ENCODE results near the gene HMG20B.
A peak's percentile ranks its signal among the peaks of the same experiment; 100 is the strongest.

HMG20B gene

DNA sequence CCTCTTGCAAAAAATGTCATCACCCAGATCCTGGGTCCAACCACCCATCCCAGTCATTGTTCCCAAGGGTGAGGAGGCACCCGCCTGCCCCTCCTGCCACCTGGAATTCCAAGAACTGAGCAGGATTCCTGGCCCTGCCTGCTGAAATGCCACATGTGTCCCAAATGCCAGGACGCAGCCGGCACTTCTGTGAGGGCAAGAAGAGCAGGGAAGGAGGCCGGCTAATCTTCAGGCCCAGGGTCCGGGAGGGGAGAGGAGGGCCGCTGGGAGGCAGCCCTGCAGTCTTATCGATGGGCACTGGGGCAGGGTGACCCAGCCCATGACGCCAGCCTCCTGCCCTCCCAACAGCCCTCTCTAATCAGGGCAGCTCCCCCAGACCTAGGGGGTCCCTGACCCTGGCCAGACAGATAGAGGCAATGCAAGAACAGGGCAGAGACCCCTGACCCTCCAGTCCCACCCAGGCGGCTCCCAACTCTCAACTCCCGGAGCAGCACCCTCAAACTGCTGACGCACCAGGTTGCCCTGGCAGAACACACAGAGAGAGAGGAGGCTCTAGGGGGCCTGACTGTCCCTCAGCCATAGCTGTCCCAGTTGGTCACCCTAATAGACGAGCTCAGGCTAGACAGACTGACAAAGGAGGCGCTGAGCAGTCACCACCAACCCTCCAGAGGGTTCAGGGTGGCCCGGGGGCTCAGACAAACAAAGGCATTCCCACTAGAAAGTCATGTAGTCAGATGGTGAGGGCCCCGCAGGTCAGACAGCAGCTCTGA lies 16.9 kb upstream of the HMG20B start:
- H3K36me3 ChIP-seq (replicated peaks), result peaks cover 3% of the 10 kb centered on the region
- no peak for DNase-seq
- H3K27ac ChIP-seq, result no peak overlapping the region
- no peaks in the 10 kb centered on the region for H3K27me3 ChIP-seq (replicated peaks)
- TF ChIP-seq, protein P1, sequence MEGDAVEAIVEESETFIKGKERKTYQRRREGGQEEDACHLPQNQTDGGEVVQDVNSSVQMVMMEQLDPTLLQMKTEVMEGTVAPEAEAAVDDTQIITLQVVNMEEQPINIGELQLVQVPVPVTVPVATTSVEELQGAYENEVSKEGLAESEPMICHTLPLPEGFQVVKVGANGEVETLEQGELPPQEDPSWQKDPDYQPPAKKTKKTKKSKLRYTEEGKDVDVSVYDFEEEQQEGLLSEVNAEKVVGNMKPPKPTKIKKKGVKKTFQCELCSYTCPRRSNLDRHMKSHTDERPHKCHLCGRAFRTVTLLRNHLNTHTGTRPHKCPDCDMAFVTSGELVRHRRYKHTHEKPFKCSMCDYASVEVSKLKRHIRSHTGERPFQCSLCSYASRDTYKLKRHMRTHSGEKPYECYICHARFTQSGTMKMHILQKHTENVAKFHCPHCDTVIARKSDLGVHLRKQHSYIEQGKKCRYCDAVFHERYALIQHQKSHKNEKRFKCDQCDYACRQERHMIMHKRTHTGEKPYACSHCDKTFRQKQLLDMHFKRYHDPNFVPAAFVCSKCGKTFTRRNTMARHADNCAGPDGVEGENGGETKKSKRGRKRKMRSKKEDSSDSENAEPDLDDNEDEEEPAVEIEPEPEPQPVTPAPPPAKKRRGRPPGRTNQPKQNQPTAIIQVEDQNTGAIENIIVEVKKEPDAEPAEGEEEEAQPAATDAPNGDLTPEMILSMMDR (IDR thresholded peaks at IDR 0.05; ENCODE audit: low read depth, low read length, missing control alignments), result no peak
- in situ Hi-C loops (cut with HindIII; ENCODE audit: low pct_ligation_motif_present, low sequenced_read_pairs), result no loop called here
- H3K4me3 ChIP-seq (ENCODE audit: low read depth, low read length), result peak overlapping the region; percentile 83

DNA sequence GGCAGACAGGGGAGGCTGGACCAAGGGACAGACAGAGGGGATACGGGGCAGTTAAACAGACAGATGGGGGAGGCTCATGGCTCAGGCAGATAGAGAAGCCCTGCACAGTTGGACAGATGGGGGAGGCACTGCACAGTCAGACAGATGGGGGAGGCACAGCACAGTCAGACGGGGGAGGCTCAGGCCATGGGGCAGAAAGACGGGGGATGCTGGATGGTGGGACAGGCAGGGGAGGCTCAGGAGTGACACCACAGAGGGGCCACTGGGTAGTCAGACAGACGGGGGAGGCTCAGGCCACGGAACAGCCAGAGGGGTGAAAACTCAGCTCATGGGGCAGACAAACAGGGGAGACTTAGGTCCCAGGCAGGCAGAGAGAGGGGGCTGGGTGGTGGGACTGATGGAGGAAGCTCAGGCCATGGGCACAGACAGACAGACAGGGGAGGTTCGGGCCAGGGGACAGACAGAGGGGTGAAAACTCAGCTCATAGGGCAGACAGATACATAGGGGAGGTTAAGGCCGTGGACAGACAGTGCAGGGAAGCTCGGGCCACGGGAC lies 16.2 kb upstream of the HMG20B start:
- no peak for DNase-seq
- in situ Hi-C loops (cut with HindIII; ENCODE audit: low pct_ligation_motif_present, low sequenced_read_pairs), result no loop called here
- Histone ChIP-seq H3K36me3 (replicated peaks) (no peaks in the 10 kb centered on the region), H3K27me3 (replicated peaks) (no peaks in the 10 kb centered on the region), H3K4me3 (ENCODE audit: low read depth, low read length) (peak overlapping the region; percentile 83), H3K27ac (peak overlapping the region; percentile 52)
- TF ChIP-seq, protein P1 (IDR thresholded peaks at IDR 0.05; ENCODE audit: low read depth, low read length, missing control alignments), result no peak

DNA sequence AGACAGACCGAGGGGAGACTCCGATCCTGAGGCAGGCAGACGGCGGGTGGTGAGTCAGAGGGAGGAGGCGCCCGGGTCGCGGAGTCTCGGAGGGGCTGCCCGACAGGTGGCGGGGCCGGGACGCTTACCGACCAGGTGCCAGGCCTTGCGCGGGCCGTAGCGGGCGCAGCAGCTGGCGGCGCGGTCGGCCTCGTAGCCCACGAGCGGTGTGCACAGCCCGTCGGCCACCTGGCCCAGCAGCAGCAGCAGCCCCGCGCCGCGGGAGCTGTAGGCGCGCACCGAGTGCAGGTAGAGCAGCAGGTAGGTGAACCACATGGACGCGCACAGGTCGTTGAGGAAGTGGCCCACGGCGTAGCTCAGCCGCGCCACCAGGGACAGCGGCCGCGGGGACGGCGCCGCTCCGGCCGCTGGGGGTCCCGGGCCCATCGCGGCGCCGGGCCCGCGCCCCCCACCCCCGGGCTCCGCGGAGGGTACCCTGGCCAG lies 15.7 kb upstream of the HMG20B start:
- H3K27me3 ChIP-seq (replicated peaks), result no peaks in the 10 kb centered on the region
- H3K27ac ChIP-seq, result peak overlapping the region; percentile 52
- DNase-seq, result no peak
- in situ Hi-C loops (cut with HindIII; ENCODE audit: low pct_ligation_motif_present, low sequenced_read_pairs), result no loop called here
- H3K4me3 ChIP-seq (ENCODE audit: low read depth, low read length), result peak overlapping the region; percentile 83
- TF ChIP-seq, protein P1 (IDR thresholded peaks at IDR 0.05; ENCODE audit: low read depth, low read length, missing control alignments), result peak; percentile 4
- no peaks in the 10 kb centered on the region for H3K36me3 ChIP-seq (replicated peaks)

DNA sequence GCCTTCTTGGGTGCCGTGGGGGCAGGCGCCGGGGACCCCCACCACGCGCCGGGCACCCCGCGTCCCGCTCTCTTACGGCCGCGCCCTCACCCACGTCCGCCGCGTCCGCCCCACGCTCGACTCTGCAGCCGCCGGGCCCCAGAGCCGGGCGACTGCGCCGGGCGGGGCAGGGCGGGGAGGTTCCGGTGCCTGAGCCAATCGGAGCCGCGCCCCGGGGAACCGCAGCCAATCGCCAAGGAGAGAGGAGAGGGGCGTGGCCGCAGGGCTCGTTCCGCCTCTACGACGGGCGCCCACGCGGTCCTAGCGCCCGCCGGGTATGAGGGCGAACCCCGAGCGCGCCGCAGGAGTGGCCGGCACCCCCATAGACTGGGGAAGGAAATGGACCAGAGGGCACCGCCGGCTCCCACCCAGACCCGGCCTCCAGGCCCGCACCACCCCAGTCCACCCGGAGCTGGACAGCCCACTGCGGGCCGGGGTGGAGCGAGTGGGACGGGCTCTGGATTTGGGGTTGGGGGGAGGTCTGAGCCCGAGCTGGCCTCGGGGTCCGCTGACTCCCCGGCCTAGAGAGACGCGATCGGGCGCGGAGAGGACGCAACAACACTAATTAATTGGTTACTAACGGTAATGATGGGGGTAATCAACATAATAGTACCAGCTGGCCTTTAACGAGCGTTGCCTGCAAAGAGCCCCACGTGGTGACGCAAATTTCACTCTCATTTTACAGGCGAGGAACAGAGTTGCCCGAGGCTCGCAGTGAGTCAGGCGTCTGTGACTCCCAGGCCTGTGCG lies 15.1 kb upstream of the HMG20B start, which contains the start of gene MFSD12:
Gene MFSD12 (minus strand): TSS at position 126 of the 788 bp plus-strand sequence. CDS start 183 bp downstream, outside the sequence.
- in situ Hi-C loops (cut with HindIII; ENCODE audit: low pct_ligation_motif_present, low sequenced_read_pairs), result no loop called here
- peak within 1 kb of the TSS; percentile 83 for H3K4me3 ChIP-seq (ENCODE audit: low read depth, low read length)
- DNase-seq, result peak; percentile 90
- TF ChIP-seq, protein P1 (IDR thresholded peaks at IDR 0.05; ENCODE audit: low read depth, low read length, missing control alignments), result no peak
- H3K36me3 ChIP-seq (replicated peaks), result no peaks in the 10 kb centered on the region
- H3K27me3 ChIP-seq (replicated peaks), result no peaks in the 10 kb centered on the region
- peak within 1 kb of the TSS; percentile 80 for H3K27ac ChIP-seq

DNA sequence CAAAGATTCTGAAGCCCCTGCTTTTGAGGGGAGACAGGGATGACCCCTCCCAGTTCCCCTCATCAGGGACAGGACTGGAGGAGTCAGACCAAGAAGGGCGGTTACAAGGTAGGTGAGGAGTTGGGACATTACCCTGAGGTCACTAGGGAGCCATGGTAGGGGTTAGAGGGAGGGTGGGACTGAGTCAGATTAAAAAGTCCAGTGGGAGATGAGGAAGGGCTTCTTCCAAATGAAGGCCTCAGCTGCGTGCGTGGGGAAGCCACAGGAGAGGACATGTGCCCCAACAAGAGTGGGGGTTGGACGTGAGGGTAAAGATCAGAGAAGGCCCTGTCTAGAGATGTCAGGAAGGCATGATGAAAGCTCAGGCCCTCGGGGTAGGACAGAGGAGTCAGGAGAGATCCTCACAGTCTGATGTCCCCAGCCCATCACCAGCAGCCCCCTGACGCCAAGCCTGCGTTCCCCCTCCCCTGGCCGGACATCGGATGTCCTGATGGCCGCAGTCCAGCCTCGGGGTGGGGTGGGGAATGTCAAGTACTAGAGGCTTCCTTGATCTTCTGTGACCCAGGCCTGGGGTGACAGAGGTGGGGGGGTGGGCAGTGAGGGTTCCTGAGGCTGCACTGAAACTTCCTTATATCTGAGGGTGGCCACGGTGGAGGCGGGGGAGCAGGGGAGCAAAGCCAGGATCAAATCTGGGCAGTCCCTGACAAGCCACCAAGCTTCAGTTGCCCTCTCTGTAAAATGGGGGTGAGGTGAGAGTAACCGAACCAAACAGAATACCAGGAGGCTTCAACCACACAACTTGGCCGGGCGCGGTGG lies 8.8 kb upstream of the HMG20B start:
- H3K27ac ChIP-seq, result no peak overlapping the region
- TF ChIP-seq, protein P1 (IDR thresholded peaks at IDR 0.05; ENCODE audit: low read depth, low read length, missing control alignments), result no peak
- H3K4me3 ChIP-seq (ENCODE audit: low read depth, low read length), result no peak overlapping the region
- in situ Hi-C loops (cut with HindIII; ENCODE audit: low pct_ligation_motif_present, low sequenced_read_pairs), result no loop called here
- DNase-seq, result no peak
- no peaks in the 10 kb centered on the region for H3K27me3 ChIP-seq (replicated peaks)
- H3K36me3 ChIP-seq (replicated peaks), result no peaks in the 10 kb centered on the region
